ENCODE results near the gene FKBP6. TPM values are rescaled to one million over a fixed set of nuclear protein-coding genes. Genes with fewer than 3 reads are reported as not detected.

The FKBP6 gene
- total RNA-seq, 1 experiment from 2014 or later, result not detected

DNA sequence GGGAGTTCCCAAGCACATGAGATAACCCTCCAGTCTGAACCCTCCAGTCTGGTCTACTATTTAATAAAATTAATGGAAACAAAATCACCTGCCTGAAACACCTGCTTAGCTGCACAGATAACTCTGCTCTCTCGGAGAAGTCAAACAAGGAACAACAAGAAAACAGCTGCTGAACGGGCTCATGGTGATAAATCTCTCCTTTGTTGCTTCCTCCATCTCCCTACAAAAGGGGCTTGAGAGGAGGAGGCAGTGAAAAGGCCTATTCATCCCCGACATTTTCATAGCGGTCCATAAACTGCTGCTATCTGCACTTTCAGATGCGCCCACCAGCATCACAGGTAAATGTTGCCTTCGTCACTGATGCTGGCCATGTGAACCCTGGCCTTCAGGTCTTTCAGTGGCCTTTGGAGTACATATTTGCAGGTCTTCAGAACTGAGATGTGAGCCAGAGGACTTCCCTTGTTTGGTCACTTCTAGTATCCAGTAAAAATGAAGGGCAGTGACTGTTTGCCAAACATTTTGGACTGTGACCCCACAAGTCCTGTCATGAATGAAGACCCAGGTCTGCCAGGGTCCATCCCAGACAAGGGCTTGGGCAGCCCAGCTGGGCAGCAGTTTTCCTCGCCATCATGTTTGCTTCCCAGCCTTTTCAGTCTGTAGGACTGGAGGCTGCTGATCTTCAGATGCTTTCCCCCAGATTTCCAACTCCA lies 15.9 kb downstream of the FKBP6 start:
- H3K79me2 ChIP-seq (ENCODE audit: insufficient read depth, low read length), result no peaks in the 10 kb centered on the region
- H3K4ac ChIP-seq (ENCODE audit: low read depth, low read length), result no peak overlapping the region
- H2BK12ac ChIP-seq (ENCODE audit: insufficient read length, low read depth, low read length), result no peak overlapping the region
- H3K27ac Mint-ChIP-seq, result no peak overlapping the region
- no peak overlapping the region for H2AK5ac ChIP-seq (ENCODE audit: insufficient read length, low read length)
- H4K20me1 ChIP-seq (ENCODE audit: control insufficient read depth, insufficient read depth, insufficient read length), result no peaks in the 10 kb centered on the region
- H3K9me3 ChIP-seq (ENCODE audit: control insufficient read depth, low read depth, low read length), result no peaks in the 10 kb centered on the region
- no peak overlapping the region for H3K23ac ChIP-seq (ENCODE audit: insufficient read length, low read depth, low read length)
- H2AFZ ChIP-seq (ENCODE audit: low read length), result no peak overlapping the region
- DNase-seq, result no peak
- no peak overlapping the region for H3K9ac ChIP-seq (ENCODE audit: extremely low read depth, insufficient read length, low read length)
- H3K4me1 Mint-ChIP-seq, result peaks cover 27 to 28% of the 10 kb centered on the region in 2 experiments
- WGBS (ENCODE audit: extremely low coverage, insufficient read length, low lambda C conversion rate), result no CpG with 5 or more reads among the region's 7 CpGs
- H4K91ac ChIP-seq (ENCODE audit: insufficient read length, low read depth, low read length), result no peak overlapping the region
- no peak overlapping the region for H3K4me3 Mint-ChIP-seq
- H3K36me3 Mint-ChIP-seq (ENCODE audit: insufficient read depth in 1 of 3, low read depth in 3 of 3), result no peaks in the 10 kb centered on the region; a peak in 1 of 7 replicates
- H3K27me3 ChIP-seq (ENCODE audit: insufficient read depth, low read length), result no peaks in the 10 kb centered on the region
- H4K8ac ChIP-seq (replicated peaks; ENCODE audit: insufficient read length, low read depth, low read length), result no peak overlapping the region
- no peak overlapping the region for H3K18ac ChIP-seq (ENCODE audit: insufficient read length, low read depth, low read length)
- H3K56ac ChIP-seq (ENCODE audit: insufficient read length, low read depth, low read length), result no peak overlapping the region
- no peak overlapping the region for H2BK20ac ChIP-seq (ENCODE audit: low read depth, low read length, poor library complexity, severe bottlenecking)
- no peak overlapping the region for H3T11ph ChIP-seq (ENCODE audit: low read length)
- no peak overlapping the region for H2BK5ac ChIP-seq (ENCODE audit: insufficient read length, low read length)
- no peak overlapping the region for H4K5ac ChIP-seq (ENCODE audit: insufficient read length, low read depth, low read length)
- H3K4me1 ChIP-seq (ENCODE audit: insufficient read depth, low read length), result peaks cover 5% of the 10 kb centered on the region; the same call in 1 of the 2 replicates
- H2BK15ac ChIP-seq (ENCODE audit: low read depth, low read length), result no peak overlapping the region
- no peak overlapping the region for H3K14ac ChIP-seq (ENCODE audit: insufficient read depth, low read length)
- H3K4me2 ChIP-seq (ENCODE audit: insufficient read depth, insufficient read length, low read length), result no peak overlapping the region
- TF ChIP-seq, protein P1, sequence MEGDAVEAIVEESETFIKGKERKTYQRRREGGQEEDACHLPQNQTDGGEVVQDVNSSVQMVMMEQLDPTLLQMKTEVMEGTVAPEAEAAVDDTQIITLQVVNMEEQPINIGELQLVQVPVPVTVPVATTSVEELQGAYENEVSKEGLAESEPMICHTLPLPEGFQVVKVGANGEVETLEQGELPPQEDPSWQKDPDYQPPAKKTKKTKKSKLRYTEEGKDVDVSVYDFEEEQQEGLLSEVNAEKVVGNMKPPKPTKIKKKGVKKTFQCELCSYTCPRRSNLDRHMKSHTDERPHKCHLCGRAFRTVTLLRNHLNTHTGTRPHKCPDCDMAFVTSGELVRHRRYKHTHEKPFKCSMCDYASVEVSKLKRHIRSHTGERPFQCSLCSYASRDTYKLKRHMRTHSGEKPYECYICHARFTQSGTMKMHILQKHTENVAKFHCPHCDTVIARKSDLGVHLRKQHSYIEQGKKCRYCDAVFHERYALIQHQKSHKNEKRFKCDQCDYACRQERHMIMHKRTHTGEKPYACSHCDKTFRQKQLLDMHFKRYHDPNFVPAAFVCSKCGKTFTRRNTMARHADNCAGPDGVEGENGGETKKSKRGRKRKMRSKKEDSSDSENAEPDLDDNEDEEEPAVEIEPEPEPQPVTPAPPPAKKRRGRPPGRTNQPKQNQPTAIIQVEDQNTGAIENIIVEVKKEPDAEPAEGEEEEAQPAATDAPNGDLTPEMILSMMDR (conservative IDR thresholded peaks at IDR 0.05), result no peak
- no peaks in the 10 kb centered on the region for H3K79me1 ChIP-seq (ENCODE audit: insufficient read depth, low read depth, low read length, poor library complexity, severe bottlenecking)
- H3K9me3 Mint-ChIP-seq, result no peaks in the 10 kb centered on the region
- H3K27ac ChIP-seq (ENCODE audit: insufficient read length, low read depth, low read length), result no peak overlapping the region
- peaks cover 5% of the 10 kb centered on the region; the same call in 1 of the 2 replicates for H3K27me3 Mint-ChIP-seq (ENCODE audit: low read depth)
- no peak overlapping the region for H2BK120ac ChIP-seq (ENCODE audit: low read depth, low read length, poor library complexity, severe bottlenecking)
- no peaks in the 10 kb centered on the region for H3K23me2 ChIP-seq (ENCODE audit: insufficient read length, low read depth, low read length, poor library complexity, severe bottlenecking)
